Astrocyte (in vitro differentiated cells and primary cell): ENCODE data around the gene CTH. TPM values are rescaled to one million over a fixed set of nuclear protein-coding genes. Genes with fewer than 3 reads are reported as not detected.

ENCODE experiments used
- DNase-seq: peaks from one replicate; pipeline ENCODE4 v3.0.0-alpha.2; 2010; ENCODE audit warnings: low read depth
- FAIRE-seq: peaks from 2 replicates; lab custom pipeline; 2011; peaks lifted over from hg19 to GRCh38; lab: Jason Lieb, UNC
- H2AFZ ChIP-seq: 2 replicates; pipeline ENCODE4 v1.6.0; 2012; ENCODE audit warnings: low read depth, low read length, inconsistent platforms
- H3K27ac ChIP-seq: 2 replicates; pipeline ENCODE4 v1.5.1; 2011; ENCODE audit warnings: low read depth, low read length, inconsistent platforms
- H3K27me3 ChIP-seq: 2 replicates; pipeline ENCODE4 v1.6.0; 2011; ENCODE audit warnings: low read length, inconsistent platforms; ENCODE audit not compliant: insufficient read depth
- H3K36me3 ChIP-seq: 2 replicates; pipeline ENCODE4 v1.5.1; 2011; ENCODE audit warnings: low read length, inconsistent platforms; ENCODE audit not compliant: insufficient read depth
- H3K4me1 ChIP-seq: 2 replicates; pipeline ENCODE4 v1.5.1; 2011; ENCODE audit warnings: low read length, inconsistent platforms; ENCODE audit not compliant: insufficient read depth
- H3K4me2 ChIP-seq: 2 replicates; pipeline ENCODE4 v1.6.0; 2012; ENCODE audit warnings: low read length, inconsistent platforms
- H3K4me3 ChIP-seq: 2 replicates; pipeline ENCODE4 v1.5.1; 2011; ENCODE audit warnings: low read depth, mild to moderate bottlenecking, low read length, inconsistent platforms; ENCODE audit not compliant: insufficient read depth
- H3K79me2 ChIP-seq: 2 replicates; pipeline ENCODE4 v1.6.0; 2012; ENCODE audit warnings: mild to moderate bottlenecking, low read length, inconsistent platforms; ENCODE audit not compliant: insufficient read depth
- H3K9ac ChIP-seq: 2 replicates; pipeline ENCODE4 v1.6.0; 2012; ENCODE audit warnings: mild to moderate bottlenecking, low read length, inconsistent platforms
- H3K9me3 ChIP-seq: 2 replicates; pipeline ENCODE4 v1.5.1; 2012; ENCODE audit warnings: low read depth, mild to moderate bottlenecking, low read length, inconsistent platforms; ENCODE audit not compliant: insufficient read depth
- H4K20me1 ChIP-seq: 2 replicates; pipeline ENCODE4 v1.6.0; 2012; ENCODE audit warnings: low read length, inconsistent platforms; ENCODE audit not compliant: insufficient read depth
- H3K27ac Mint-ChIP-seq: one replicate; pipeline ENCODE4 v1.8.0; 2021; ENCODE audit warnings: mild to moderate bottlenecking, mixed read lengths; ENCODE audit not compliant: unreplicated experiment
- H3K27me3 Mint-ChIP-seq: one replicate; pipeline ENCODE4 v1.8.0; 2021; ENCODE audit warnings: low read depth, mixed read lengths; ENCODE audit not compliant: unreplicated experiment
- H3K36me3 Mint-ChIP-seq: one replicate; pipeline ENCODE4 v1.8.0; 2021; ENCODE audit warnings: low read depth, mixed read lengths; ENCODE audit not compliant: unreplicated experiment
- H3K4me1 Mint-ChIP-seq: one replicate; pipeline ENCODE4 v1.8.0; 2021; ENCODE audit warnings: low read depth, mixed read lengths; ENCODE audit not compliant: unreplicated experiment
- H3K4me3 Mint-ChIP-seq: one replicate; pipeline ENCODE4 v1.8.0; 2021; ENCODE audit warnings: mild to moderate bottlenecking, moderate library complexity, mixed read lengths; ENCODE audit not compliant: unreplicated experiment
- H3K9me3 Mint-ChIP-seq: one replicate; pipeline ENCODE4 v1.8.0; 2021; ENCODE audit warnings: mild to moderate bottlenecking, mixed read lengths; ENCODE audit not compliant: unreplicated experiment
- CTCF ChIP-seq: IDR thresholded peaks from 2 replicates; pipeline ENCODE4 v1.5.1; 2011; ENCODE audit warnings: low read depth, mild to moderate bottlenecking, inconsistent platforms, low read length, moderate library complexity; ENCODE audit not compliant: insufficient read depth
- EZH2 ChIP-seq: IDR thresholded peaks from 2 replicates; pipeline ENCODE4 v1.6.1; 2012; ENCODE audit warnings: mild to moderate bottlenecking, low read length, inconsistent platforms; ENCODE audit not compliant: insufficient read depth
- total RNA-seq: library from RNA; stranded (reverse); gene quantifications from 2 replicates; pipeline ENCODE4 v1.2.1, GENCODE V29; 2021

The CTH gene
- total RNA-seq, 1 donor from 2014 or later, result 23.7 TPM

DNA sequence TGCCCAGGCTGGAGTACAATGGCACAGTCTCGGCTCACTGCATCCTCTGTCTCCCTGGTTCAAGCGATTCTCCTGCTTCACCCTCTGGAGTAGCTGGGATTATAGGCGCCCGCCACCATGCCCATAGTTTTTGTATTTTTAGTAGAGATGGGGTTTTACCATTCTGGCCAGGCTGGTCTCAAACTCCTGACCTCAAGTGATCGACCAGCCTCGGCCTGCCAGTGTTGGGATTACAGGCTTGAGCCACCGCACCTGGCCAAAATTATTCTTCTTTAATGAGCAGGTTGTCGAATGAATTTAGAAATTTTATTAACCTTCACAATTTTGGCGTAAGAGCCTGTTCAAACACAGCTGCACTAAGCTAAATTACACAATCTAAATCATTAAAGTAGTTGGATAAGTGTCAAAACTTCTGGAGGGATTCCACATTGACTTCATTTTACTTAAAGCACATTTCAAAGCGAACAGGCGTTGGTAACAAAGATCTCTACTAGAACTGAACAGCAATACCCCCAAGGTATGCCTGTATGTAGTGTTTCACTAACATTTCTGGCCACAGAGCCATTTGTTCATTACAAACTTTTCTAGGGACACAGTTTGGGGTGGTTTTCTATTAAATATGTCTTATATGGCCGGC, 5.2 kb upstream of the CTH start:
- H3K27ac Mint-ChIP-seq, result no peak overlapping the region
- H3K4me1 ChIP-seq, result peaks cover 5% of the 10 kb centered on the region
- H3K9ac ChIP-seq, result no peak overlapping the region
- H3K4me3 ChIP-seq, result no peak overlapping the region
- no peak overlapping the region for H2AFZ ChIP-seq
- H3K27me3 ChIP-seq, result no peaks in the 10 kb centered on the region
- FAIRE-seq, result no peak
- TF ChIP-seq EZH2 (no peak), CTCF (no peak)
- no peaks in the 10 kb centered on the region for H4K20me1 ChIP-seq
- H3K4me1 Mint-ChIP-seq, result peaks cover 3% of the 10 kb centered on the region
- no peaks in the 10 kb centered on the region for H3K27me3 Mint-ChIP-seq
- DNase-seq, result no peak
- H3K36me3 ChIP-seq, result no peaks in the 10 kb centered on the region
- no peaks in the 10 kb centered on the region for H3K36me3 Mint-ChIP-seq
- H3K4me2 ChIP-seq, result no peak overlapping the region
- no peaks in the 10 kb centered on the region for H3K9me3 Mint-ChIP-seq
- H3K9me3 ChIP-seq, result no peaks in the 10 kb centered on the region
- H3K27ac ChIP-seq, result no peak overlapping the region
- H3K4me3 Mint-ChIP-seq, result no peak overlapping the region
- H3K79me2 ChIP-seq, result no peaks in the 10 kb centered on the region

GRCh38 chr1:70409136-70409535, 1.9 kb upstream of the CTH start:
- H3K4me2 ChIP-seq, result no peak overlapping the region
- H3K9me3 ChIP-seq, result no peaks in the 10 kb centered on the region
- no peak for TF ChIP-seq EZH2
- no peak for TF ChIP-seq CTCF
- no peak overlapping the region for H2AFZ ChIP-seq
- Mint-ChIP-seq H3K4me3 (no peak overlapping the region), H3K36me3 (no peaks in the 10 kb centered on the region), H3K9me3 (no peaks in the 10 kb centered on the region), H3K27ac (no peak overlapping the region), H3K4me1 (peaks cover 3% of the 10 kb centered on the region), H3K27me3 (no peaks in the 10 kb centered on the region)
- no peak overlapping the region for H3K9ac ChIP-seq
- H3K79me2 ChIP-seq, result peaks cover 2% of the 10 kb centered on the region
- no peak overlapping the region for H3K27ac ChIP-seq
- no peaks in the 10 kb centered on the region for H3K36me3 ChIP-seq
- H3K4me1 ChIP-seq, result peaks cover 8% of the 10 kb centered on the region
- no peaks in the 10 kb centered on the region for H4K20me1 ChIP-seq
- no peak for DNase-seq
- H3K4me3 ChIP-seq, result no peak overlapping the region
- FAIRE-seq, result no peak
- no peaks in the 10 kb centered on the region for H3K27me3 ChIP-seq

- H3K9ac ChIP-seq, result peak overlapping the region; percentile 89
- FAIRE-seq, result no peak
- Mint-ChIP-seq H3K4me3 (peak overlapping the region; percentile 94), H3K4me1 (peaks cover 3% of the 10 kb centered on the region), H3K27ac (peak overlapping the region; percentile 95), H3K36me3 (no peaks in the 10 kb centered on the region), H3K9me3 (no peaks in the 10 kb centered on the region), H3K27me3 (no peaks in the 10 kb centered on the region)
- peaks cover 2% of the 10 kb centered on the region for H3K79me2 ChIP-seq
- no peaks in the 10 kb centered on the region for H3K9me3 ChIP-seq
- peak overlapping the region; percentile 89 for H2AFZ ChIP-seq
- peaks cover 8% of the 10 kb centered on the region for H3K4me1 ChIP-seq
- no peaks in the 10 kb centered on the region for H3K36me3 ChIP-seq
- peak overlapping the region; percentile 89 for H3K4me3 ChIP-seq
- TF ChIP-seq CTCF (no peak), EZH2 (no peak)
- H3K27ac ChIP-seq, result peak overlapping the region; percentile 95
- H3K27me3 ChIP-seq, result no peaks in the 10 kb centered on the region
- peak overlapping the region; percentile 93 for H3K4me2 ChIP-seq
- no peaks in the 10 kb centered on the region for H4K20me1 ChIP-seq
- peak; percentile 58 for DNase-seq
Measured at GRCh38 chr1:70411360-70411844, 334 bp downstream of the CTH start.
